Measurements from ENCODE around the gene THOP1. TPM values are rescaled to one million over a fixed set of nuclear protein-coding genes. Genes with fewer than 3 reads are reported as not detected.

The THOP1 gene
- total RNA-seq, 1 donor from 2014 or later = 105 TPM

DNA sequence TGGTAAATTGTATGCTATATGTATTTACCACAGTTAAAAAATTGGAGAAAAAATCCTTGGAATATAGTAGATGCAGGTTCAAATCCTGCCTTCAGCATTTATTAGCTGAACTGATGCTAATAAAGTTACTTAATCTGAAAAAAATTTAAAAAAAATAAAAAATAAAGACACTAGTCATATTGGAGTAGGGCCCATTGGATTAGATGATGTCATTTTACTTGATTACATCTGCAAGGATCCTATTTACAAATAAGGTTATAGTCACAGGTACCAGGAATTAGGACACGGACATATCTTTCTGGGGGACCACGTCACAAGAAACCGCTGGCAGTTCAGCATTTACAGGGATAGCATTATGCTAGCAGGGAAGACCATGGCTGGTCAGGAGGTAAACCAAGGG, 62.2 kb downstream of the THOP1 start:
- Histone ChIP-seq H3K4me2 (no peak overlapping the region), H3K4me3 (no peak overlapping the region), H4K20me1 (ENCODE audit: low read depth) (no peaks in the 10 kb centered on the region), H3K79me2 (ENCODE audit: low read depth) (peaks cover 40% of the 10 kb centered on the region), H3F3A (ENCODE audit: low read depth) (peaks cover 3% of the 10 kb centered on the region), H3K27me3 (no peaks in the 10 kb centered on the region), H2AFZ (replicated peaks) (no peak overlapping the region), H3K4me1 (no peaks in the 10 kb centered on the region), H3K9me3 (ENCODE audit: low read depth) (peaks cover 17% of the 10 kb centered on the region), H3K27ac (no peak overlapping the region), H3K36me3 (peaks cover 14% of the 10 kb centered on the region), H3K9ac (no peak overlapping the region)
- DNase-seq (ENCODE audit: low spot score) = no peak
- Mint-ChIP-seq H3K36me3 (peaks cover 57% of the 10 kb centered on the region), H3K27me3 (ENCODE audit: insufficient read depth, low read depth) (peaks cover 5% of the 10 kb centered on the region), H3K9me3 (peaks cover 73% of the 10 kb centered on the region), H3K4me3 (no peak overlapping the region), H3K4me1 (peaks cover 1% of the 10 kb centered on the region), H3K27ac (no peak overlapping the region)
- no peak for TF ChIP-seq EZH2phosphoT487 (IDR thresholded peaks at IDR 0.05)
- TF ChIP-seq, protein P1, sequence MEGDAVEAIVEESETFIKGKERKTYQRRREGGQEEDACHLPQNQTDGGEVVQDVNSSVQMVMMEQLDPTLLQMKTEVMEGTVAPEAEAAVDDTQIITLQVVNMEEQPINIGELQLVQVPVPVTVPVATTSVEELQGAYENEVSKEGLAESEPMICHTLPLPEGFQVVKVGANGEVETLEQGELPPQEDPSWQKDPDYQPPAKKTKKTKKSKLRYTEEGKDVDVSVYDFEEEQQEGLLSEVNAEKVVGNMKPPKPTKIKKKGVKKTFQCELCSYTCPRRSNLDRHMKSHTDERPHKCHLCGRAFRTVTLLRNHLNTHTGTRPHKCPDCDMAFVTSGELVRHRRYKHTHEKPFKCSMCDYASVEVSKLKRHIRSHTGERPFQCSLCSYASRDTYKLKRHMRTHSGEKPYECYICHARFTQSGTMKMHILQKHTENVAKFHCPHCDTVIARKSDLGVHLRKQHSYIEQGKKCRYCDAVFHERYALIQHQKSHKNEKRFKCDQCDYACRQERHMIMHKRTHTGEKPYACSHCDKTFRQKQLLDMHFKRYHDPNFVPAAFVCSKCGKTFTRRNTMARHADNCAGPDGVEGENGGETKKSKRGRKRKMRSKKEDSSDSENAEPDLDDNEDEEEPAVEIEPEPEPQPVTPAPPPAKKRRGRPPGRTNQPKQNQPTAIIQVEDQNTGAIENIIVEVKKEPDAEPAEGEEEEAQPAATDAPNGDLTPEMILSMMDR (IDR thresholded peaks at IDR 0.05) = no peak
- TF ChIP-seq EZH2 (IDR thresholded peaks at IDR 0.05) = no peak

DNA sequence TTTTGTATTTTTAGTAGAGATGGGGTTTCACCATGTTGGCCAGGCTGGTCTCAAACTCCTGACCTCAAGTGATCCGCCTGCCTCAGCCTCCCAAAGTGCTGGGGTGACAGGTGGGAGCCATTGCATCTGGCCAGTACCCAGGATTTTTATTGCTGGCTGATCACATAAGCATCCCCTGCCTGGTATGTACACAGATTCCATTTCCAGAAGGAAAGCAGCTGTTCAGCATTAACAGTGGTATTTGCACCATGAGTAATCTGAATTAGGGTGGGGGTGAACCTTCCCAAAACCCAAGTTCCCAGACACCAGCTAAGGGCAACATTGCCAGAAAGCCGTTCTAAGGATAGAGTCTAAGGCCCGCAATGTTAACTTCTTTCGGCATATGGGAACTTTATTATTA, 63.3 kb downstream of the THOP1 start:
- Histone ChIP-seq H3K9me3 (ENCODE audit: low read depth) (peaks cover 28% of the 10 kb centered on the region), H2AFZ (replicated peaks) (no peak overlapping the region), H4K20me1 (ENCODE audit: low read depth) (no peaks in the 10 kb centered on the region), H3K4me2 (no peak overlapping the region), H3F3A (ENCODE audit: low read depth) (peaks cover 11% of the 10 kb centered on the region), H3K27me3 (no peaks in the 10 kb centered on the region), H3K36me3 (peaks cover 25% of the 10 kb centered on the region), H3K4me1 (no peaks in the 10 kb centered on the region), H3K27ac (no peak overlapping the region), H3K9ac (no peak overlapping the region), H3K4me3 (no peak overlapping the region), H3K79me2 (ENCODE audit: low read depth) (peaks cover 29% of the 10 kb centered on the region)
- Mint-ChIP-seq H3K36me3 (peaks cover 63% of the 10 kb centered on the region), H3K9me3 (peaks cover 75% of the 10 kb centered on the region), H3K4me1 (no peaks in the 10 kb centered on the region), H3K27me3 (ENCODE audit: insufficient read depth, low read depth) (peaks cover 3% of the 10 kb centered on the region), H3K27ac (no peak overlapping the region), H3K4me3 (no peak overlapping the region)
- DNase-seq (ENCODE audit: low spot score) = no peak
- TF ChIP-seq, protein P1 (IDR thresholded peaks at IDR 0.05) = no peak
- no peak for TF ChIP-seq EZH2phosphoT487 (IDR thresholded peaks at IDR 0.05)
- no peak for TF ChIP-seq EZH2 (IDR thresholded peaks at IDR 0.05)

- peaks cover 11% of the 10 kb centered on the region for H3F3A ChIP-seq (ENCODE audit: low read depth)
Observed at GRCh38 chr19:2850256-2850925, 65.1 kb downstream of the THOP1 start.

More at GRCh38 chr19:2850256-2850925, 65.1 kb downstream of the THOP1 start:
- Mint-ChIP-seq H3K4me1 (no peaks in the 10 kb centered on the region), H3K27me3 (ENCODE audit: insufficient read depth, low read depth) (peaks cover 3% of the 10 kb centered on the region), H3K4me3 (no peak overlapping the region), H3K27ac (no peak overlapping the region), H3K36me3 (peaks cover 70% of the 10 kb centered on the region), H3K9me3 (peaks cover 85% of the 10 kb centered on the region)
- H3K27me3 ChIP-seq = no peaks in the 10 kb centered on the region
- H3K27ac ChIP-seq = no peak overlapping the region
- no peak overlapping the region for H3K4me2 ChIP-seq
- H3K4me3 ChIP-seq = no peak overlapping the region
- no peak for DNase-seq (ENCODE audit: low spot score)
- H3K36me3 ChIP-seq = peaks cover 40% of the 10 kb centered on the region
- no peaks in the 10 kb centered on the region for H3K4me1 ChIP-seq
- H2AFZ ChIP-seq (replicated peaks) = no peak overlapping the region
- peaks cover 15% of the 10 kb centered on the region for H3K79me2 ChIP-seq (ENCODE audit: low read depth)
- no peaks in the 10 kb centered on the region for H4K20me1 ChIP-seq (ENCODE audit: low read depth)
- TF ChIP-seq EZH2phosphoT487 (IDR thresholded peaks at IDR 0.05) (no peak), EZH2 (IDR thresholded peaks at IDR 0.05) (no peak)
- TF ChIP-seq, protein P1 (IDR thresholded peaks at IDR 0.05) = no peak
- peaks cover 46% of the 10 kb centered on the region for H3K9me3 ChIP-seq (ENCODE audit: low read depth)
- no peak overlapping the region for H3K9ac ChIP-seq

All from neural progenitor cell (in vitro differentiated cells).